GM04504 (cell line): ENCODE results near the gene DPP9.
A peak's percentile ranks its signal among the peaks of the same experiment; 100 is the strongest.
"Not testable (repeated sequence)": the region's sequence is repeated elsewhere in the genome, so short reads cannot be mapped to it uniquely, and the experiment has no call there.

ENCODE experiments used
- DNase-seq: peaks from one replicate; pipeline ENCODE4 v3.0.0-alpha.2; 2012; ENCODE audit warnings: low read depth

The DPP9 gene

DNA sequence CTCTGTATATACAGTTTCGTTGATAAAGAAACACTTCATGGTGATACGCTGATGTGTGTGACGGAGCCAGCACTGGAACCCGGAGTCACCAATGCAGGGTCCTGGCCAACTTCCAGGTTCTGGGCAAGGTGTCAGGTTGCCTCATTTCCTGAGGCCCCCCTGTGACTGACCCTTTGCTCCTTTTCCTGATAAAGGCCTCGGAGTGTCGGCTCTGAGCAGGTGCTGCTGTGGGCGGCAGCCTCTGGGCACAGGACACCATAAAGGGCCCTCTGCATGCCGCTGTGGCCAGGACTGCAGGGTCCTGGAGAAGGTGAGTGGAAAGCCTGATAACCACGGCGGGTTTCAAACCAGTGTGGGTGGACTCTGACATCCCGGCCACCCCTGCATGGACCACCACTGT lies 36.2 kb downstream of the DPP9 start:
- no peak for DNase-seq

DNA sequence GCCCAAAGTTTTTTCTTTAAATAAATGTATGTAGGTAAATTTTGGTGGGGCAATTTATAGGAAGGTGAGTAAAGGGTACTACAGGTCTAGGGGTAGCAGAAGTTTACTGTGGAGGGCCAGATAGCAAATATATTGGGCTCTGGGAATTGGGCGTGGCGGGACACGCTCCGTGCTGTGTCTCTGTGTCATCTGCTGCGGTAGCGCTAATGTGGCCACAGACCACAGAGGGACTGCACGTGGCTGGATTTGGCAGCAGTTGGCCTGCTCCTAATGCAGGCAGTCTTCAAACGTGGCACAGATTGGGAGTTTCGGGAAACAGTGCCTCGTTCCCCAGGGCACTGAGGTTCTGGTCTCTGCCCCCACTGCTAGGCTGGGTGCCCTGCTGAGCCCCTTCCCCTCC lies 36.9 kb downstream of the DPP9 start:
- no peak for DNase-seq

DNA sequence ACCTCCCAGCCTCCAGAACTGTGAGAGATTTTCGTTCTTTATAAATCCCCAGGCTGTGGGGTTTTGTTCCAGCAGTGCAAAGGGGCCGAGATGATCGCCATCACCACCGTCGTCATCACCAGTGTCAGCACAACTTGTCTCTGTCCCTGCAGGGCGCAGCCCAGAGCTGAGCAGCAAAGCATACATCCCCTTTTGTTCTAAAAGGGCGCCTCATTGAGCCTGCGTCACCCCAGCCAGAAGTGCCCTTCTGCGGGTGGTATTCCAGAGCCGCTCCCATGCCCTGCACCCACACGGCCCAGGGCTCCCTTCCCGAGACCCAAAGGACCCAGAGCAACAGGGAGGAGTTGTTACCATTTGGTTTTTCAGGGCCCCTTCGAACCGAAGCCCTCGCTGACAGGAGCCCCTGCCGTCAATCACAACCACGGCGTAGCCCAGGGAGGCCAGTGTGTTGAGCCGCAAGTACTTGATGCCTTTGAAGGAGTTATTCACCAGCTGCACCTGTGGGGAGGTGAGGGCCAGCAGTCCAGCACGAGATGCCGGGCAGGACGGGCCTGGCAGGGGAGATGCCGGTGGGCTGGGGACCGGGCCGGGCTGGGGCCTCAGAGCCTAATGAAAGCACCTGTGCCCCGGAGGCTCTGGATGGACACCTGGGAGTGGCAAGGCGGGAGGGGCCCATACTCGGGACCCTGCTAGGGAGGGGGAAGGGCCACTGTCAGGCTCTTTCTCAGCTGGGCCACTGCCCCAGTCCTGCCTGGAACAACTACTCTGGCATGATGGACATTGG lies 39.1 kb downstream of the DPP9 start:
- no peak for DNase-seq

DNA sequence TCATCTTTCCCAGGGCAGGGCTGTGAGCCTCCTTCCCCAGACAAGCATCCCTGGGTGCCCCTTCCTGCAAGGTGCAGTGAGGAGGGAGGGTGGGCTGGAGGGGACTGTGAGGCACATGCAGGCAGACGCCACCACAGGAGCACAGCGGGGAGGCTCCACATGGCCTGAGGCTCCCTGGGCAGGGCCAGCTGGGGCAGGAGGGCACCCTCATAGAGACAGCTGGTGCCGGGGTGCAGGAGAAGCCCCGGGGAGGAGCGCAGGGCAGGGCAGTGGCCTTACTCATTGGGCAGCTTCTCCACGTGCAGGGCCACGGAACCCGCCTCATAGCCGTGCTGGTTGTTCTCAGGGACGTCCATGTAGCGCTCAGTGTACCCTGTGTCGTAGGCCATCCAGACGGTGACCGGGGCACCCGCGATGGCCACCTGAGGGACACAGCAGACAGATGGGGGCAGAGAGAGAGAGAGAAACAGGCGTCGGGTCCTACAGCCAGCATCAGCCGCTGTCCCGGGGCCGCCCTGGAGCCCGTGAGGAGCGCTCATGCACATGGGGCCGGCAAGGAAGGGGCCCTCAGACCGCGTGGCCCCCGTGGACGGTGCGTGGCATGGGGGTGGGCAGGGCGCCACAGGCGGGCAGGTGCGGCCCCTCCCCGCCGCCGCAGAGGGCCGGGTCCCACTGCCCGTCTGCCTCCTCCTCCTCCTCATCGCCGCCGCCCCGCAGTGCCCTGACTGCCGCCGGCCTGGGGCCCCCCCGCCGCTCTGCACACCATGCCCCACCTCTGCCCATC lies 41.0 kb downstream of the DPP9 start:
- DNase-seq, result no peak

DNA sequence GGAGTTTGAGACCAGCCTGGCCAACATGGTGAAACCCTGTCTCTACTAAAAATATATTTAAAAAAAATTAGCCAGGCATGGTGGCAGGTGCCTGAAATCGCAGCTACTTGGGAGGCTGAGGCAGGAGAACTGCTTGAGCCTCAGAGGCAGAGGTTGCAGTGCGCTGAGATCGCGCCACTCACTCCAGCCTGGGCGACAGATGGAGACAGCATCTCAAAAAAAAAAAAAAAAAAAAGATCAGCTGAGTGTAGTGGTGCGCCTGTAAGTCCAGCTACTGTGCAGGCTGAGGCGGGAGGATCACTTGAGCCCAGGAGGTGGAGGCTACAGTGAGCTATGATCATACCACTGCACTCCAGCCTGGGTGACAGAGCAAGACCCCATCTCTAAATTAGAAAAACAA lies 43.6 kb downstream of the DPP9 start:
- not testable (repeated sequence) for DNase-seq

DNA sequence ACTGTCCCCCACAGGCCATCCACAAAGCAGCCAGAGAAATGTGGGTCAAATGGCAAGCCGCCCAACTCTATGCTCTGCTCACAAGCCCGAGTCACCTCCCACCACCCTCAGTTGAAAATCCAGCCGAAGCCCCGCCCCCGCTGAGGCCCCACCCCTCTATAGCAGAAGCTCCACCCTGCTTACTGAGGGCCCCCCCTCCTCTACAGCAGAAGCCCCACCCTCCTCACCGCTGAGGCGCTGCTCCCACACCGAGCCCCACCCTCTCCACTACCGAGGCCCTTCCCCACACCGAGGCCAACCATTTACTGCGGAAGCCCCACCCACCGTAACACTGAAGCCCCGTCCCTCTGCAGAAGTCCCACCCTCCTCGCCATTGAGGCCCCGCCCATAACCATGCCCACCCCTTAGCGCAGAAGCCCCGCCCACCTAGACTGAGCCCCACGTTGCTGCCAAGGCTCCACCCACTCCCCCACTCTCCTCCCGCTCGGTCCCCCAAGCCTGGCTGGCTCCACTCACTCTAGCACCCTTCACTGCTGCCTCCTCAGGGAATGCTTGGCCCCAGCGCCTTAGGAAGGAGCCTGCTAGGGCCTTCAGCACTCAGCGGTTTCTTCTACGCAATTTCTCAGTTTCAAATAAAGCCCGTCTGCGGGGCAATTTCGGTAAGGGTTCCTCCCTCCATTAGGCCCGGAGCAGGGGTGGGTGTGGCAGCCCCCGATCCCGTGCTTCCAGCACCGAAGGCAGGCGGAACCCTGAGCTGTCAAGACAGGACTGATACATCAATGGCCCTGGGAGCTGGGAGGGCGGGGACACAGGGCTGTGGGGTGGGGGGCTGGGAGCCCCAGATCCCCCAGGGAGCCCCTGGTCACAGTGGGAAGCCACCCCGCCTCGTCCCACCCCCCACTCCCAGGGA lies 44.5 kb downstream of the DPP9 start:
- no peak for DNase-seq

DNA sequence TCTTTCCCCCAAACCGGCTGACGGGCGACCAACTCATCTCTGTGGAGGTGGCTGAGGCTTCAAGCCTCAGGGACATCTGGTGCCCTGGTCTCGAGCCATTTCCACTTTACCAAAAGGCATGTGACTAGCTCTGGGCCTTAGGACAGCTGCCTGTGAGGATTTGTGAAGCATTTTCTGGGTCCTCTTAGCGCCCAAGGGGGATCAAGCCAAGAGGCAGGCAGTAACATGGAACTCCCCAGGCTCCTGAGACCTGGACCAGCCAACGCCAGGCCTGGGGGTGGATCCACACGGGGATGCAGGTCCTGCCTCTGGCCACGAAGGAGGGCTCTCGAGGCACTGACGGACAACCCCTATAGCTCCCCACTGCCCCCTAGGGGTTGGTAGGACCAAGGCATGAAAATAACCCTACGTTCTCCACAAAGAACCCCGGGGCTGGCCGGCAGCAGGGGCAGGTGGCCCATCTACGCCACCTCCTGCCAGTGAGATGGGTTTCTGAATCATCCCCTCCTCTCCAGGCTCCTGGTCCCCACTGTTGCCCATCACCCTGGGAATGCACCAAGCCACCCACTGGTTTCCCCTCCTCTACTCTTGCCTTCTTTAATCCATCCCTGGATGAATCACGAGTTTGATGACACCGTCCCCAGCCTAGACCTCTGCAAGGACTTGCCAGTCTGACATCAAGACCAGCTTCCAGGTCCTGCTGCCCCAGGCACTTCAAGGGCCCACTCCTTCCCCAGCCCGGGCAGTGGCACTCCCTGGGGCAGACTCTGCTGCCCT lies 46.5 kb downstream of the DPP9 start:
- no peak for DNase-seq

DNA sequence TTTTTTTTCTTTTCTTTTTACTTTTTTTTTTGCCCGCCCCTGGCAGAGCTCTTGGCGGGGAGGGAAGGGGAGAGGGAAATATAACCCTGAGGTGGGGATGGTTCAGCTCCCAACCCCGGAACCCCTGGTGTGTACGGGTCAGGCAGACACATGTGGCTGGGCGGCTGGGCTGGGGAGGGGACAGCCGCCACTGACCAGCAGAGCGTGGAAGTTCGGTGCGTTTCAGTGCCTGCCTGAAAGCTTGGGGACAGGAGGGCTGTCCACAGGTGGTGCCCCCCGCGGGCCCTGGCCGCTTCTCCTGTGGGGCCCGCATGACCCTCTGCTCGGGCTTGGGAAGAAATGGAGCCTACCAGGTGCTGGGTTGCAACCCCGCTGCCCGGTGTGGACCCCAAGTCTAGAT lies 48.3 kb downstream of the DPP9 start:
- no peak for DNase-seq

DNA sequence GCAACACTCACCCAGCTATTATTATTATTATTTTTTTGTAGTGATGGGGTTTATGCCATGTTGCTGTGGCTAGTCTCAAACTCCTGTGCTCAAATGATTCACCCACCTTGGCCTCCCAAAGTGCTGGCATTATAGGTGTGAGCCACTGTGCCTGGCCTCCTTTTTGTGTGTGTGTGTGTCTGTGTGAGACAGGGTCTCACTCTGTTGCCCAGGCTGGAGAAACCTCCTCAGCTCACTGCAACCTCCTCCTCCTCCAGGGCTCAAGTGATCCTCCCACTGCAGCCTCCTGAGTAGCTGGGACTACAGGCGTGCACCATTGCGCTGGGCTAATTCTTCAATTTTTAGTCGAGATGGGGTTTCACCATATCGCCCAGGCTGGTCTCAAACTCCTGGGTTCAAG lies 49.9 kb downstream of the DPP9 start:
- DNase-seq, result no peak

DNA sequence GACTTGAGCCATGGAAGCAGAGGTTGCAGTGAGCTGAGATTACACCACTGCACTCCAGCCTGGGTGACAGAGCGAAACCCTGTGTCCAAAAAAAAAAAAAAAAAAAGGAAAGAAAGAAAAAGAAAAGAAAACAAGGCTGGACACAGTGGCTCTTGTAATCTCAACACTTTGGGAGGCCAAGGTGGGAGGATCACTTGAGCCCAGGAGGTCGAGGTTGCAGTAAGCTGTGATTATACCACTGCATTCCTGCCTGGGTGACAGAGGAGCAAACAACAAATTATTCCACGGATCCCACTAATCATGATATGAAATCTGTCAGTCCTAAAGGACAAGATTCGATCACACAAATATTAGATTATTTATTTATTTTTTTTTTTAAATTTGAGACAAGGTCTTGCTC lies 50.4 kb downstream of the DPP9 start:
- no peak for DNase-seq

DNA sequence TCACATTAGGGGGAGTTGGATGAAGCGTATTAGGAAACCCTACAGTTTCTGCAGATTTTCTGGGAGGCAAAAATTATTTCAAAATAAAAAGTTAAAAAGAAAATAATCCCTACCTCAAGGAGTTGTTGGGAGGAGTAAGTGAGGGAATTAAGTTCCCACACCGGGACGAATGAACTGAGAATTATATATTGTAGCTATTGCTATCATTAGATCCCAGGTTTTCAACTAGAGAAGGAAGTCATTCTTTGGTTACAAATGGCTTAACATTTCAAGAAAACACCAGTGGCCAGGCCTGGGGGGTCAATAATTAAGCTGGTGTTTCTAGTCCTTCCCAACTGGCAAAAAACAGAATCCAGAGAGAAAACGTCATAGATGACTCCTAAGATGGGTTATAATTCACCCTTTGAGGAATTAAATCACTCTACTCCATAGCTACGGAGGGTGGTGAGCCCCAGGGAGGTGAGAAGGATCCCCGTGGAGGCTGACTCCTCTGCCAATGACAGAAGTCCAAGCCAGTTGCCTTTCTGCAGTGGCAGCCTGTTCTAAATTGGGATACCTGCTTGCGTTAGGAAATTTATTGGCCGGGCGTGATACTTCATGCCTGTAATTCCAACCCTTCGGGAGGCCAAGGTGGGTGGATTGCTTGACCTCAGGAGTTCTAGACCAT lies 52.3 kb downstream of the DPP9 start:
- no peak for DNase-seq

DNA sequence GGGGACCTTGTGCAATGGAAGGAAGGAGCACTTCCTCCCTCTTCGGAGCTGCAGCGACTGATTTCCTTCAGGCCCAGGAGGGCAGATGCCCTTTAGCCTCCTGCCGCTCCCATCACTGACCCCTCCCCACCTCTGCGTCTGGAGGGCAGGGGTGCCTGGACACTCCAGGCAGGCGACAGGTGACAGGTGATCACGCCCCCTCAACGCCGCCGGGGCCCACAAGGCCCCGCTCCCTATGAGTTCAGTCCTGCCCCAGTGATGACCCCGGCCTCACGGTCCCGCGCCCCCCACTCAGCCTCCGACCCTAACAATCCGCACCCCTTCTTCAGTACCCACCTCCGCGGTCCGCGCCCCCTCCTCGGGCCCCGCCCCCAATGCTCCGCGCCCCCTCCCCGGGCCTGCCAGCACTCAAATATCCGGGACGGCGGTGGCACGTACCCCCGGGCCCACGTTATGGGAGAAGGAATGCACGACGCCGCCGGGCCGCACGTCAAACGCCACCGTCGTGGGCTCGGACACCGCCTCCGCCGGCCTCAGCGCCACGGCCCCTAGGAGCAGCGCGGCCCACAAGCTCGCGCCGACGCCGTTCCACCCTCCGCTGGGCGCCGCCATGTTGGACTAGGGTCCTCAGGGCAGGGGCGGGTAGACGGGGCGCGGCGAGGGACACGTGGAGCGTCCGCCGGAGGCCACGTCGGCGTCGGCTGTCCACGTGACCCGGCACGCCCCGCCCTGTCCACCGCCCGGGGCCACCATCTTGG lies 53.7 kb downstream of the DPP9 start, which contains the start of gene MYDGF:
TSS of gene MYDGF (minus strand) at position 620 of the 758 bp plus-strand sequence. CDS start at position 612, 8 bp downstream.
- DNase-seq, result peak; percentile 72

DNA sequence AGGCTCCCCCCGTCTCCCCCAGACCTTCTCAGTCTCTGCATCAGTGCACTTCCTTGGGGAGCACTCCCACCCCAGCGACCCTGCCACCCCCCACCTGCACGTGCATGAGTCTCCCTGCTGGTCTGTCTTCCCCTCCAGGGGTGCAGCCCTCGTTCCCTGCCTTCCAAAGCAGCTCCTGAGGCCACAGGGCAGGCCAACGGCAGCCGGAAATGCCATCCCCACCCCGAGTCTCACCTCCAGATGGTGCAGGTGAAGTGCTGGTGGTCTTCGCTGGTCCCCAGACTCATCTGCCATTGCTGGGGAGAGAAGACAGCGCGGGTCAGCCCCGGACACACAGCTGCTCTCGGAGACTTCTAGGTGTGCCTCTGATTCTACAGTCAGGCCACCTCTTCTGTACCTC lies 59.0 kb downstream of the DPP9 start:
- DNase-seq, result no peak

DNA sequence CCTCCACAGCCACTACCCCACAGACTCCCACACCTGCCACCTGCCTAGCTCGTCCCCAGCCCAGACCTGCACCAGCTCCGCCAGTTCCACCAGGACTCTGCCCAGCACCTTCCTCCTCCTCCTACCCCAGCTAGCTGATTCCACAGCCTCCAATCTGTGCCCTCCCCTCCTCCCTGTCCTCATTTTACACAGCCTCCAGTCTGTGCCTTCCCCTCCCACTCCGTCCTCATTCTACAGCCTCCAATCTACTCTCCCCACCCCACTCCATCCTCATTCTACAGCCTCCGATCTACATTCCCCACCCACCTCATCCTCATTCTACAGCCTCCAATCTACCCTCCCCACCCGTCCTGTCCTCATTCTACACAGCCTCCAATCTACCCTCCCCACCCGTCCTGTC lies 60.8 kb downstream of the DPP9 start:
- DNase-seq, result no peak

DNA sequence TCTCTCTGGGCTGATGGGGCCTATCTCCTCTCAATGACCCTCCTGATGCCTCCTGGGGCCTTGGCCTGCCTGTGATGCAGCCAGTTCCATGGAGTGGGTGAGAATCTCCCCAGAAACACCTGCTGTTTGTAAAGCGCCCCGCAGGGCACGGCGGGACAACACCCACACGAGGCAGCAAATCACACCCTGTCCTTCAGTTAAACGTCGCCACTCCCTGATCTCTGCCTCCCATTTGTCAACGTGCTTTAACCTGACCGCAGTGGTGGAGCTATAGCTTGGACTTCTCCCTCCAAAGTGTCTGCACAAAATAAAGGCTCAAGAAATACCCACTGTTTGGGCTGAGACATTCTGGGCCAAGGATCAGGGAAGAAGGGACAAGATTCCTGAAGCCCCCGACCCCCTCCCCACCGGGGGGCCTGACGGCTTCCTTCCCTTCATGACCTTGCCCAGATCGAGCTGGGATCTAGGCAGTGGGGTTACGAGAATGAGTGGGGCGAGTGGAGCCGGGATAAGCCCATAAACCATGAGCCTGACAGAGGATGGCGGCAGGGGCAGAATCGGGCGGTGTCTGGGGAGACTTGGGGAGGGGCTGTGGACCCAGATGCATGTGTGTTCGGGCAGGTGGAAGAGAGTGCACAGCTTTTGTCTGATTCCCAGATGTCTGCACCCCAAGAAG lies 61.5 kb downstream of the DPP9 start:
- DNase-seq, result no peak

DNA sequence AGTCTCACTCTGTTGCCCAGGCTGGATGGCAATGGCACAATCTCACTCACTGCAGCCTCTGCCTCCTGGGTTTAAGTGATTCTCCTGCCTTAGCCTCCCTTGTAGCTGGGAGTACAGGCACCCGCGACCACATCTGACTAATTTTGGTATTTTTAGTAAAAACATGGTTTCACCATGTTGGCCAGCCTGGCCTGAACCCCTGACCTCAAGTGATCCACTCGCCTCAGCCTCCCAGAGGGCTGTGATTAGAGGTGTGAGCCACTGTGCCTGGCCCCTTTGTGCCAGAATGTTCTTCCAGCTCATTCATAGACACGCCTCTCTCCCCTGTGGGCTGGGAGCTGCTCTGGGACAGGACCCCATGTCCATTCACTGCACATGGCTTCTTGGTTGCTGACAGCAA lies 62.6 kb downstream of the DPP9 start:
- no peak for DNase-seq

DNA sequence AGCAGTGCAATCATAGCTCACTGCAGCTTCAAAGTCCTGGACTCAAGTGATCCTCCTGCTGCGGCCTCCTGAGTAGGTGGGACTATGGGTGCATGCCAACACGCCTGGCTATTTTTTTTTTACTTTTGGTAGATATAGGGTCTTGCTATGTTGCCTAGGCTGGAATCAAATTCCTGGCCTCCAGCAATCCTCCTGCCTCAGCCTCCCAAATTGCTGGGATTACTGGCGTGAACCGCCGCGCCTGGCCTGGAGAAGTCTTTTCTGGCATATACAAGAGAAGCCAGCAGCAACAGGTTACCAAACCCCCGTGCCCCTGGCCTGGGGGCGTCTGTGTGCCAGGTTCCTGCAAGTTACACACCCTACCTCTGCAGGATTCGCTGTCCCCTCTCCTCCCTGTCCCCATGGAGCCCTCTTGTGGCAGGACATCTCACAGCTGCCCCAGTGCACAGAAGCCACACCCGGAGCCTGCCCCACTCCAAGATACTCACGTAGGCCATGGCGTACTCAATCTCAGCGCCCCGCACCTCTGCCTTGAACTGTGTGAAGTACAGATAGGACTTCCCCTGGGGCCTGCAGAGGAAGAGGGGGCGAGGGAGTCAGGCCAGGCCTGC lies 63.4 kb downstream of the DPP9 start:
- DNase-seq, result no peak

DNA sequence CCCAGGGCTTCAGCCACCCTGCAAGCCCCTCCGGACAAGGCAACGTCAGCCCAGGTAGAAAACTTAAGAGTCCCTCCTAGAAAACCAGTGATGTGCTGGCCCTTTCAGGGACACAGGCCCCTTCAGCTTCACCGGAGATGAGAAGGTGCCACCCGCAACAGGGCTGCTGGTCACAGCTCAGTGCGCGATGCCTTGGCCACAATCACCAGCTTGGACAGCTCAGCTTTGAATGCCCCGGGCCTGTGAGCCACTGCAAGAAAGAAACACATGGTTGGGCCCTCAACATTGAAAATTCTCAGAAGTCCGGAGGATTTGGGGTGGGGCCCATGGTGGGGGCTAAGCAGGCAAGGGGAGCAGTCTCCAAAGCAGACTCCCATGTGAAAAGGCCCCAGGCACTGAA lies 65.8 kb downstream of the DPP9 start:
- no peak for DNase-seq

DNA sequence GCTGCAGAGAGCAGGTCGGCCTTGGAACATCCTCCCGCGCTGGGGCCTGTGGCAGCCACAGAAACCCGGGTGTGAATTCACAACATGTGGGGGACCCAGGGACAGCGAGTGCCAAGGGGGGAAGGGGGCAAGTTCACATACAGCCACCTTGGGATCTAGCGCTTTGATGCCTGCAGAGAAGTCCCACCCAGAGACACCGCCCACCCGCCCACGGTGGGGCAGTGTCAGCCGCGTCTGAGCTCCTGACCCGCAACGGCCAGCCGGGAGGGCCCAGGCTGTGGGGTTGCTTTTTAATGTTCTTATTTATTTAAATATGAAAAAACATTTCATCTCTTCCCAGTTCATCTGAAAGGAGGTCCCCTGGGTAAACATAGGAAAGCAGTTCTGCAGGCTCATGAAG lies 66.4 kb downstream of the DPP9 start:
- DNase-seq, result no peak
